NCI-H345 treated with DMSO at 0.1 percent for 48 hours (cell line): ENCODE results near the gene DPYD.

ENCODE experiments used
- DNase-seq: peaks from one replicate; lab custom pipeline; 2025; ENCODE audit not compliant: unreplicated experiment; lab: John Stamatoyannopoulos, UW

Gene DPYD

DNA sequence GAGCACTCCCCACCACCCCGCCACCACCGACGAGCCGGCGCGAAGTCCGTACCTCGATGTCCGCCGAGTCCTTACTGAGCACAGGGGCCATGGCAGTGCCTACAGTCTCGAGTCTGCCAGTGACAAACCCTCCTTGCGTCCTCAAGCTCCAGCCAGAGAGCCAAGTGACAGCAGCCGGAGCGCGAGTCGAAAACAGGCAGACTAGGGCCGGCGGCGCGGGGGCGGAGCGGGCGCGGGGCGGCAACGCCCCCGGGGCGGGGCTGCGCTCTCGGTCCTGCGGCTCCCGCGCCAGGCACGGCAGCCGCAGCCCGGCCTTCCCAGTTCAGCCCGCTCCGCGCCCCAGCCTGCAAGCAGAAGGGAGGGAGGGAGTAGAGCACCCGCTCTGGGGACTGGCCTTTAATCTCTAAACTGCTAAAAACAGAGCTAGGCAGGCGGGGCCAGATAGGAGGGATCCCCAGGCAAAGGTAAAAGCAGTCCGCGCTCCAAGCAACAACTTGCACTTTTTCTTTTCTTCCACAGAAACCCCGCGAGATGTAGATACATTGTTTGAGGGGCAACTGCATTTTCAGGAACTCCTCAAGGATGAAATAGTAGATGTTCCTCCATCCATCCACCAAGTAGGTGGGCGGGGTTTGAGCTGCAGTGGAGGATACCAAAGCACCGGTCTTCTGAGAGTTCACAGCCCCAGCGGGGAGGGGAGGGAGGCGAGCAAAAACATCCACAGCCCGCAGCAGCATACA lies at the start of gene DPYD:
TSS of gene DPYD (minus strand) at position 203 of the 740 bp plus-strand sequence. CDS start at position 91, 112 bp downstream.
- peak; percentile 57 for DNase-seq

DNA sequence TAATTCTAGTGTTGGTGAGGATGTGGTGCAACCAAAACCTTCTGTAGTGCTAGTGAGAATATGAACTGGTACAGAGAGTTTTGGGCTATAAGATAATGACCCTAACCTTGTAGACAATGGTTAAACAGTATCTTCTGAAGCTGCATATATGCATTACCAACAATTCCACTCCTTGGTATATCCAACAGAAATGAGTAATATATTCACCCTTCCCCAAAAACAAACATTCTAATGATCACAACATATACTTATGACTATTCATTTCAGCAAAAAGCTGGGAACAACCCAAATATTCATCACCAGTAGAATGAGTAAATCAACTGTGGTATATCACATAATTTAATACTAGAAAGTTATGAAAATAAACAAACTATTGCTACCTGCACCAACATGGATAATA lies 39.6 kb upstream of the DPYD start:
- DNase-seq = no peak

GRCh38 chr1:97947695-97948094 lies 26.9 kb upstream of the DPYD start:
- DNase-seq = no peak

- DNase-seq = no peak
These were observed 22.5 kb upstream of the DPYD start for GRCh38 chr1:97943354-97943753.

GRCh38 chr1:97942161-97943123 lies 21.6 kb upstream of the DPYD start:
- DNase-seq = no peak

DNA sequence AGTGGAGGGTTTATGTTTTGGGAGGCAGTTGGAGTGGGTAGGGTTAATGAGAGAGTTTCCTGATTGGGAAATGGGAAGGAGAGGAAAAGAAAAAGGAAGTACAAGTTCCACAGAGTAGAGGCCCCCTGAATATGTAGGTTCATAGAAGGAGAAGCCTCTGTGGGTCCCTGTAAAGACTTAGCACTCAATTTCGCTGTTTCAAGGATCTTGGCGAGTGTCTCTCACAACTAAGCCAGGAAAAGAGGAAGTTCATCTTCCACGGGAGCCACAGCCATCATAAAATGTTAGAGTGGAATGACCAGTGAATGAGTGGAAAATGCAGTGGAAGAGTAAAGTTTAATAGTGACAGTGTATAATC lies 17.4 kb upstream of the DPYD start:
- no peak for DNase-seq

GRCh38 chr1:97936976-97937375 lies 16.1 kb upstream of the DPYD start:
- no peak for DNase-seq

DNA sequence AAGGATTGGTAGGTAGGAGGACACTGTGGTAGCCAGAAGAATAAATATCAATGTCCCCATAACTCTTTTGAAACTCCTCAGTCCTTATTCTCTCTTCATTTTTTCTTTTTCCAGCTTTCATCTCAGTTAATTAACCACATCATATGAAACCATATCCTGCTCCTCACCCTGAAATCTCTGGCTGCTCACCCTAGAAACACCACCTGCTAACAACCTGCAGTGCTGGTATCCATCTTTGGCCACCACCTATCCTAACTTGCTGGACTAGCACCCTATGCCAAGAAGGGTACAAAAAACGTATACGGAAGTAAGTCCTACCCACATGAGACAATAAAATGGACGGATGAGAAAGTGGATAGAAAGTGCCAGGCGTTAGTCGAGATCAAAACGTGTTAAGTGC lies 13.7 kb upstream of the DPYD start:
- no peak for DNase-seq

GRCh38 chr1:97929874-97930851 lies 9.3 kb upstream of the DPYD start:
- no peak for DNase-seq

DNA sequence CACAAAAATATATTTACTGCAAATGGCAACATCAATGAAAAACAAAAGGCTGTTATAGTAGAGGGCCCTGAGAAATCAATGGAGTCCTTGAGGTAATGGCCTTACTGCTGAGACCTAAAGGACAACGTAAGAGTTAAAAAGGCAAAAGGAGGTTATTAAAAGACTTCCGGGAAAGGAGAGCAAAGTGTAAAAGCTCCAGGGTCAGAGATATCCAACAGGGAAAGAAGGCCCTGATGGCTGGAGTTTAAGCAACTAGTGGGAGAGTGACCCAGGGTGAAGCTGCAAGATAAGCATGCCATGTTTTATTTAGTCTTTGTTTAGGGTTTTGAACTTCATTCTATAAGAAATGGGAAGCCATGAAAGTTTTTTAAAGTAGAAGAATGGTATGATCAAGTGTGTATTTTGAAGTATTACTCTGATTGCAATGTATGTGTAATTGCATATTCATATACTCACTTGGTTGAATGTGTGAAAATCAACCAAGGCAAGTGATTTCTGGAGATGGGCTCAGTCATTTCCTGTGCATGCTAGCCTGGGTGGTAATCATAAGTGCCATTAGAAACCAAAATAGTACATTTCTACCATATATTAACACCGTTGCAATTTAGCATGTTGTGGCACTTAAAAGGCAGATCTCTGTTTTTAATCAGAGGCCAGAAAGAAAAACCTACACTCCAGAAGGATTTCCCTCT lies 5.3 kb upstream of the DPYD start:
- no peak for DNase-seq

DNA sequence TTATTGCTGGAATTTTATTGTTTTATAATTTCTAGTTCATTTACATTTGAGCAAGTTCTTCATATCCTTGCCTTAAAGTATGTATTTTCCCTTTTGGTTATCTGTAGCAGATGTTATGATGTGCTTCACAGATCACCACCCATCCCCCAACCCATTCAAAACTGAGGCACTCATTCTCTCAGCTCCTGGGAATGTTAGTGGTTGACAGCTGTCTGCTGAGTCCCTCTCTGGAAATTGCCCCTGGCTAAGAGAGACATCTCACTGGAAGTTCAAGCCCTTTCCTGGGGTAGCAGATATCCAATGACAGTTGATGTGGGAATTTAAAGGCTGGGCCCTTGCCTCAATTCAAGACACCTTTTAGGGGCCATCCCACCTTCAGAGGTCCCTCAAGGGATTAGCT lies 4.3 kb upstream of the DPYD start:
- DNase-seq = no peak

- DNase-seq = no peak
These were observed 3.0 kb upstream of the DPYD start for GRCh38 chr1:97923811-97924210.

- DNase-seq = peak; percentile 20
These were observed 480 bp downstream of the DPYD start for GRCh38 chr1:97920276-97920831.

GRCh38 chr1:97919585-97920261 lies 1.1 kb downstream of the DPYD start:
- no peak for DNase-seq

DNA sequence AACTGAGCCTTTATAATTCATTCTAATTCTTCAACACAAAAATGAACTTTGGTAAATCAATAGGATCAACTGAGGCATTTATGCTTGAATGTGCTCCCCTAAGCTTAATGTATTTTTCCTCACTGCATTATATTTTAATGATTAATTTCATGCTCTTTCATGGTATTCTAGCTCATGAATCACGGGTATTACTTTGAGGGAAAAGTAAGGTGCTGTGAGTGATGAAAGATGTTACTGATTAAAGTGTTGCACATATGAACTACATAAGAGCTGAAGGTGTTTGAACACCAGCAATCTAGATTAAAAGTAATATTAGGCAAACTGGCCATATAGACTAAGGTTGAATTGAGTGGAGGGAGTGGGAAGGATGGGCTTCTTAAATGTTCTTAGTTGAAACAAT lies 1.9 kb downstream of the DPYD start:
- DNase-seq = no peak

- no peak for DNase-seq
These were observed 7.2 kb downstream of the DPYD start for GRCh38 chr1:97913506-97914139.

DNA sequence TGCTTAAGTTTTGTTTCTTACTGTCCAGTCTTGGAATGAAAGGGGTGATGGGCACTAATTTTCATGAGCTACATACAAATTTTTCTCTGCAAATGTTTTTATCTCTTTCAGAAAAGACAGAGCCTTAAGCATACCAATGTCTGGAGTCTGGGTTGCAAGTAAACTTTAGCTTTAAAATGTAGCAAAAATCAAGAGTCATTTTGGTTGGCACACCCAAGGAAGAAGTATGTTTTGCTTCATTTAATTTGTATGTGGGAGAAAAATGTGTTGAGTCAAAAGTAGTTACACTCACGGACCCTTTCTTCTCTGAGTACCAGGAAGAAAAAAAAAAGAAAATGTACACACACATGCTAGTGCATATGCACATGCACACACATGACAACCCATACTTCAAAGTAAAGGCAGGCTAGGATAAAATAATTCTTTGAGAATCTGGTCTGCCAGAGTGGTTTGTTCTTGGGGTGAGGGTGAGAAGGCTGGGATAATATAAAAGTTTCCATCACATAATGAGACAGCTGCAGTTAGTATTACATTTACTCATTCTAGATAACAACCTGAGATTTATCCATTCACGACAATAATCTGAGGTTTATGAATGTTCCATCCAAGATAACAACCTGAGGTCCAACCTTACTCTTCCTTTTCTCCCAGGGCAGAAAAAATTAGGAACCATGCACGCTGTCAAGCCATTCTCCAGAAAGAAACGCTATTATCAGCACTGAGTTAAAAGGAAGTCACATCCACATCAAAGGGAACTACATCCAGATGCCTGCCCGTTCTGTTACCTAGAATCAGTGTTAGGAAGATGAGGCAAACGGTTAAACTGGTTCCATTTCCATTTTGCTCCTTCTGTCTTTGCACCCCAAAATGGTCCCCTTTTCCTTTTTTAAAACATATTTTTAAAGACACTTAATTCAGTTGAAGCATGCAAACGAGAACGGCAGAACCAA lies 9.3 kb downstream of the DPYD start:
- DNase-seq = no peak

GRCh38 chr1:97909266-97909665 lies 11.6 kb downstream of the DPYD start:
- no peak for DNase-seq
